Vagina (tissue), 2 donors: ENCODE measurements around the gene IFNL2. TPM values are rescaled to one million over a fixed set of nuclear protein-coding genes. Genes with fewer than 3 reads are reported as not detected.
A peak's percentile ranks its signal among the peaks of the same experiment; 100 is the strongest.

Source experiments
- DNase-seq, 2 donors: peaks; one replicate each; pipeline ENCODE4 v3.0.0-alpha.2; 2017; ENCODE audit errors: extremely low spot score in 2 of 2
- H3K27ac ChIP-seq: fragments of 200-600 bp; sonication (generic); one replicate; pipeline ENCODE4 v1.5.1; 2019
- H3K27me3 ChIP-seq: fragments of 200-600 bp; sonication (generic); one replicate; pipeline ENCODE4 v1.5.1; 2019
- H3K36me3 ChIP-seq, 2 donors: fragments of 200-600 bp; sonication (generic); one replicate each; pipeline ENCODE4 v1.5.1; 2017 to 2019
- H3K4me1 ChIP-seq: fragments of 200-600 bp; sonication (generic); one replicate; pipeline ENCODE4 v1.5.1; 2019
- H3K4me3 ChIP-seq, 2 donors: fragments of 200-600 bp; sonication (generic); 1 replicate in 1 of 2; 2 replicates in 1 of 2; pipeline ENCODE4 v1.5.1; 2016 to 2019
- H3K9me3 ChIP-seq: fragments of 200-600 bp; sonication (generic); one replicate; pipeline ENCODE4 v1.5.1; 2019
- POLR2A ChIP-seq, 2 donors: fragments of 450-650 bp; IDR thresholded peaks; one replicate each; pipeline ENCODE4 v1.6.1; 2017; ENCODE audit warnings: antibody characterized with exemption in 2 of 2, mild to moderate bottlenecking in 2 of 2, moderate library complexity in 2 of 2
- POLR2AphosphoS5 ChIP-seq, 2 donors: sonication (generic); formaldehyde crosslinking; IDR thresholded peaks; one replicate each; pipeline ENCODE4 v1.9.0; 2017; ENCODE audit warnings: antibody characterized with exemption in 2 of 2, mild to moderate bottlenecking in 2 of 2, low read depth in 1 of 2; ENCODE audit not compliant: insufficient read depth in 1 of 2
- intact Hi-C: fragments of 100-400 bp; cut with DNase I; formaldehyde crosslinking; loops from one replicate; pipeline ENCODE4 v1.15.1; 2023
- total RNA-seq: library from RNA; depleted of rRNA; stranded (reverse); fragments of >200 nt; gene quantifications from one replicate; pipeline ENCODE4 v1.2.3, GENCODE V29; 2016
- TF ChIP-seq, protein P1 (sequence below), 3 experiments: fragments of 450-650 bp in 2 of 3; fragments of 200-600 bp in 1 of 3; sonication (generic) in 1 of 3; IDR thresholded peaks; one replicate each; pipeline ENCODE4 v1.5.1; 2017 to 2019; ENCODE audit warnings: antibody characterized with exemption in 3 of 3, mild to moderate bottlenecking in 2 of 3, moderate library complexity in 2 of 3

Gene IFNL2
- total RNA-seq, 1 donor from 2014 or later, result not detected

DNA sequence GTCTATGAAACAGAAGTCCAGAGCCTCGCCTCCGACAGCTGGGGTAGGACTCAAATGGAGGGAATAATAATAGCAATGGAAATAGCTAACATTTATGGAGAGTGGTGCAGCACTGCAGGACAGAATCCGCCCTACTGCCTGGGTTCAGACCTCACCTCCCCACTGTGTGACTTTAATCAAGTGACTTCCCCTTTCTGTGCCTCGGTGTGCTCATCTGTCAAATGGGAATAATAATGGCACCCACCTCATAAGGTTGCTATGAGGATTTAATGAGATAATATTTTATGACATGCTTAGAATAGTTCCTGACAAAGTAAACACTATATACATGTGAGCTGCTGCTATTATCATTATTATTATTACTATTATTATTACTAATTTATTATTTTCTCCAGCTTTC, 49.3 kb downstream of the IFNL2 start:
- TF ChIP-seq POLR2AphosphoS5 (IDR thresholded peaks at IDR 0.05; ENCODE audit: insufficient read depth in 1 of 2, low read depth in 1 of 2), result no peak
- TF ChIP-seq POLR2A (IDR thresholded peaks at IDR 0.05), result no peak
- TF ChIP-seq, protein P1, sequence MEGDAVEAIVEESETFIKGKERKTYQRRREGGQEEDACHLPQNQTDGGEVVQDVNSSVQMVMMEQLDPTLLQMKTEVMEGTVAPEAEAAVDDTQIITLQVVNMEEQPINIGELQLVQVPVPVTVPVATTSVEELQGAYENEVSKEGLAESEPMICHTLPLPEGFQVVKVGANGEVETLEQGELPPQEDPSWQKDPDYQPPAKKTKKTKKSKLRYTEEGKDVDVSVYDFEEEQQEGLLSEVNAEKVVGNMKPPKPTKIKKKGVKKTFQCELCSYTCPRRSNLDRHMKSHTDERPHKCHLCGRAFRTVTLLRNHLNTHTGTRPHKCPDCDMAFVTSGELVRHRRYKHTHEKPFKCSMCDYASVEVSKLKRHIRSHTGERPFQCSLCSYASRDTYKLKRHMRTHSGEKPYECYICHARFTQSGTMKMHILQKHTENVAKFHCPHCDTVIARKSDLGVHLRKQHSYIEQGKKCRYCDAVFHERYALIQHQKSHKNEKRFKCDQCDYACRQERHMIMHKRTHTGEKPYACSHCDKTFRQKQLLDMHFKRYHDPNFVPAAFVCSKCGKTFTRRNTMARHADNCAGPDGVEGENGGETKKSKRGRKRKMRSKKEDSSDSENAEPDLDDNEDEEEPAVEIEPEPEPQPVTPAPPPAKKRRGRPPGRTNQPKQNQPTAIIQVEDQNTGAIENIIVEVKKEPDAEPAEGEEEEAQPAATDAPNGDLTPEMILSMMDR (IDR thresholded peaks at IDR 0.05), result no peak
- H3K4me3 ChIP-seq, result no peak overlapping the region
- no peak for DNase-seq
- intact Hi-C loops, result no loop called here
- no peaks in the 10 kb centered on the region for H3K36me3 ChIP-seq
- no peak overlapping the region for H3K27ac ChIP-seq
- no peaks in the 10 kb centered on the region for H3K9me3 ChIP-seq
- no peaks in the 10 kb centered on the region for H3K27me3 ChIP-seq
- H3K4me1 ChIP-seq, result peaks cover 11% of the 10 kb centered on the region

DNA sequence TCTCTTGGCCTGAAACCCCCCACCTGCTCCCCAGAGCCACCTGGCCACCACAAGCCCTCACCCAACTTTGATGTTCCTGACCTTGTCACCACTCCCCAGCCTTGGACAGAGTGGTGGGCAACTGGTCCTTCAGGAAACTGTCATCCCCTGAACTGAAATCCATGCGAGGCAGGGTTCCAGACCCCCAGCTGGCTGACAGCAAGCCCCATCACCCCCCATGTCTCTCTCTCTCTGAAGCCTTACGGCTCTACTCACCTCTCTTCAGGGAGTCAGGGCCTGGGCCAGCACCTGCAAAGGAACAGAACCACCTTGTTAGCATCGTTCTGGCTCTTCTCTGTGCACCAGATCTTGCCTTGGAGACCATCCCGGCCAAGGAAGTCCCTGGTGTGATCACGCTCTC, 49.9 kb downstream of the IFNL2 start:
- Histone ChIP-seq H3K9me3 (no peaks in the 10 kb centered on the region), H3K27me3 (no peaks in the 10 kb centered on the region), H3K36me3 (no peaks in the 10 kb centered on the region), H3K27ac (no peak overlapping the region), H3K4me3 (no peak overlapping the region), H3K4me1 (peaks cover 11% of the 10 kb centered on the region)
- no peak for DNase-seq
- TF ChIP-seq, protein P1 (IDR thresholded peaks at IDR 0.05), result no peak
- TF ChIP-seq POLR2AphosphoS5 (IDR thresholded peaks at IDR 0.05; ENCODE audit: insufficient read depth in 1 of 2, low read depth in 1 of 2), result no peak
- TF ChIP-seq POLR2A (IDR thresholded peaks at IDR 0.05), result no peak
- intact Hi-C loops, result no loop called here

DNA sequence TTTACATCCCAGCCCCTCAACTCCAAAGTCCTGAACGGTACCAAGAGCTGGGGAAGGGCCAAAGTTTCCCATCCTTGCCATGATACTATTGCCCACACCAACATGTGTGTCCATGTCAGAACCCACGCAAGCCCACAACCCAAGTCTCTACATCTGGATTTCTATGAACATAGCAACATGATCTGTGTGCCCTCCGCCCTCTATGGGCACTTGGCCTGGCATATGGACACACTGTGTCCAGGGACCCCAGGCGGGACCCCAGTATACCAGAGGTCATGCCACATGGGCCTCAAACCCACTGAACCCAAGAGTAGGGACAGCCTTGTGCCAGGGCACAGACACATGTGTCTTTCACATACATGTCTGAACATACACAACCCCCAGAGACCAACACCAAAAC, 50.5 kb downstream of the IFNL2 start:
- TF ChIP-seq, protein P1 (IDR thresholded peaks at IDR 0.05), result no peak
- TF ChIP-seq POLR2AphosphoS5 (IDR thresholded peaks at IDR 0.05; ENCODE audit: insufficient read depth in 1 of 2, low read depth in 1 of 2), result no peak
- TF ChIP-seq POLR2A (IDR thresholded peaks at IDR 0.05), result no peak
- H3K4me1 ChIP-seq, result peaks cover 11% of the 10 kb centered on the region
- no peaks in the 10 kb centered on the region for H3K9me3 ChIP-seq
- intact Hi-C loops, result no loop called here
- H3K4me3 ChIP-seq, result no peak overlapping the region
- DNase-seq, result no peak
- no peaks in the 10 kb centered on the region for H3K36me3 ChIP-seq
- no peaks in the 10 kb centered on the region for H3K27me3 ChIP-seq
- no peak overlapping the region for H3K27ac ChIP-seq

DNA sequence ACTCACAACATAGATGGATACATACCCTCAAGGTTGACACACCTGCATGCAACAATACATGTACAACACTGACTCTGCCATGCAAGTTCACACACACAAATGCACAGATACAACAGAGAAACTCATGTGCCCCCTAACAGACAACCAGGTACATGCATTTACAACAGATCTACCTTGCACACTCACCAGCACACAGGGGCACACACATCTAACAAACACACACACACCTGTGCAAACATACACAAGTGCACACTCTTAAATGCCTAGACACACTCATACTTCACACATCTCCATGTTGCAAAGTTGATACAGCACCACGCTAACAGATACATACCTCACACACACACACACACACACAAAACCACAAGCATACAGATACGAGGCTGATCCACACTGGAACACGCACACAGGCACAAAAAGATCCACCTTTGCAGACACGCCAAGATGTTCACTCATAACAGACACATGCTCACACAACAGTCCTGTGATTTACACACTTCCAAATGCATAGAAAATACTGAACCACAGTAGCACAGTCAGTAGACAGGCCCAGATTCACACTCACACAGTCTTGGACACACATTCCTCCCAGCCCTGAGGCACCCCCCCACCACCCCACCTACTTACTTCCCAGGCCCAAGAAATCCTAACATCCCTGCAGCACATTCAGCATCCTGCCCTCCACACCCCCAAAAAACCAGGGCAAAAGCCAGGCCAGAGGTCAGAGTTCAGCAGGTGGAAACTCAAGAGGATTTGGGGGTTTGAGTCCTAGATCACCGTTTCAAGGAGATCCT, 51.1 kb downstream of the IFNL2 start:
- no peak for DNase-seq
- no peak for TF ChIP-seq POLR2AphosphoS5 (IDR thresholded peaks at IDR 0.05; ENCODE audit: insufficient read depth in 1 of 2, low read depth in 1 of 2)
- TF ChIP-seq, protein P1 (IDR thresholded peaks at IDR 0.05), result no peak
- no peak for TF ChIP-seq POLR2A (IDR thresholded peaks at IDR 0.05)
- Histone ChIP-seq H3K27ac (no peak overlapping the region), H3K27me3 (no peaks in the 10 kb centered on the region), H3K4me3 (peak overlapping the region; percentile 57 to 74), H3K36me3 (no peaks in the 10 kb centered on the region), H3K4me1 (peaks cover 11% of the 10 kb centered on the region), H3K9me3 (no peaks in the 10 kb centered on the region)
- intact Hi-C loops, result no loop called here

Other genes starting within 250 kb of the IFNL2 start
- gene FBXO27, start 235.8 kb upstream of the IFNL2 start, total RNA-seq, result 3.7 TPM
- not detected for gene ACP7, start 184.0 kb upstream of the IFNL2 start, total RNA-seq
- 19.4 TPM for gene PAK4, start 142.6 kb upstream of the IFNL2 start, total RNA-seq
- gene NCCRP1, start 71.4 kb upstream of the IFNL2 start, total RNA-seq, result 41.7 TPM
- not detected for gene SYCN, start 64.1 kb upstream of the IFNL2 start, total RNA-seq
- gene IFNL3, start 23.4 kb upstream of the IFNL2 start, total RNA-seq, result not detected
- gene IFNL4, start 19.5 kb upstream of the IFNL2 start, total RNA-seq, result not detected
- not detected for gene IFNL1, start 28.0 kb downstream of the IFNL2 start, total RNA-seq
- gene LRFN1, start 52.5 kb downstream of the IFNL2 start, total RNA-seq, result 3.9 TPM
- 7.1 TPM for gene GMFG, start 67.6 kb downstream of the IFNL2 start, total RNA-seq
- gene SAMD4B, start 74.0 kb downstream of the IFNL2 start, total RNA-seq, result 128 TPM
- 70.2 TPM for gene PAF1, start 122.7 kb downstream of the IFNL2 start, total RNA-seq
- 37.8 TPM for gene MED29, start 123.0 kb downstream of the IFNL2 start, total RNA-seq
- gene ZFP36, start 138.5 kb downstream of the IFNL2 start, total RNA-seq, result 631 TPM
- 18.9 TPM for gene PLEKHG2, start 144.3 kb downstream of the IFNL2 start, total RNA-seq
- gene RPS16, start 167.6 kb downstream of the IFNL2 start, total RNA-seq, result 3,724 TPM
- 113 TPM for gene SUPT5H, start 177.2 kb downstream of the IFNL2 start, total RNA-seq
- gene TIMM50, start 212.4 kb downstream of the IFNL2 start, total RNA-seq, result 65.3 TPM
- gene DLL3, start 230.6 kb downstream of the IFNL2 start, total RNA-seq, result not detected
- gene SELENOV, start 246.7 kb downstream of the IFNL2 start, total RNA-seq, result not detected